Vagina (tissue), 2 donors: Measurements from ENCODE around the gene NEK11. TPM values are rescaled to one million over a fixed set of nuclear protein-coding genes. Genes with fewer than 3 reads are reported as not detected.

ENCODE experiments used
- DNase-seq, 2 donors: peaks; one replicate each; pipeline ENCODE4 v3.0.0-alpha.2; 2017; ENCODE audit errors: extremely low spot score in 2 of 2
- H3K27ac ChIP-seq: fragments of 200-600 bp; sonication (generic); one replicate; pipeline ENCODE4 v1.5.1; 2019
- H3K27me3 ChIP-seq: fragments of 200-600 bp; sonication (generic); one replicate; pipeline ENCODE4 v1.5.1; 2019
- H3K36me3 ChIP-seq, 2 donors: fragments of 200-600 bp; sonication (generic); one replicate each; pipeline ENCODE4 v1.5.1; 2017 to 2019
- H3K4me1 ChIP-seq: fragments of 200-600 bp; sonication (generic); one replicate; pipeline ENCODE4 v1.5.1; 2019
- H3K4me3 ChIP-seq, 2 donors: fragments of 200-600 bp; sonication (generic); 1 replicate in 1 of 2; 2 replicates in 1 of 2; pipeline ENCODE4 v1.5.1; 2016 to 2019
- H3K9me3 ChIP-seq: fragments of 200-600 bp; sonication (generic); one replicate; pipeline ENCODE4 v1.5.1; 2019
- CTCF ChIP-seq, 3 experiments: fragments of 450-650 bp in 2 of 3; fragments of 200-600 bp in 1 of 3; sonication (generic) in 1 of 3; IDR thresholded peaks; one replicate each; pipeline ENCODE4 v1.5.1; 2017 to 2019; ENCODE audit warnings: antibody characterized with exemption in 3 of 3, mild to moderate bottlenecking in 2 of 3, moderate library complexity in 2 of 3
- POLR2A ChIP-seq, 2 donors: fragments of 450-650 bp; IDR thresholded peaks; one replicate each; pipeline ENCODE4 v1.6.1; 2017; ENCODE audit warnings: antibody characterized with exemption in 2 of 2, mild to moderate bottlenecking in 2 of 2, moderate library complexity in 2 of 2
- POLR2AphosphoS5 ChIP-seq, 2 donors: sonication (generic); formaldehyde crosslinking; IDR thresholded peaks; one replicate each; pipeline ENCODE4 v1.9.0; 2017; ENCODE audit warnings: antibody characterized with exemption in 2 of 2, mild to moderate bottlenecking in 2 of 2, low read depth in 1 of 2; ENCODE audit not compliant: insufficient read depth in 1 of 2
- intact Hi-C: fragments of 100-400 bp; cut with DNase I; formaldehyde crosslinking; loops from one replicate; pipeline ENCODE4 v1.15.1; 2023
- total RNA-seq: library from RNA; depleted of rRNA; stranded (reverse); fragments of >200 nt; gene quantifications from one replicate; pipeline ENCODE4 v1.2.3, GENCODE V29; 2016

The NEK11 gene
- total RNA-seq, 1 donor from 2014 or later, result 8.6 TPM

- no peak for TF ChIP-seq POLR2A (IDR thresholded peaks at IDR 0.05)
- TF ChIP-seq POLR2AphosphoS5 (IDR thresholded peaks at IDR 0.05; ENCODE audit: insufficient read depth in 1 of 2, low read depth in 1 of 2), result no peak
- no peak for TF ChIP-seq CTCF (IDR thresholded peaks at IDR 0.05)
- DNase-seq, result no peak
- peaks cover 20% of the 10 kb centered on the region for H3K4me1 ChIP-seq
- no peak overlapping the region for H3K27ac ChIP-seq
- H3K9me3 ChIP-seq, result no peaks in the 10 kb centered on the region
- intact Hi-C loops, result no loop called here
- no peaks in the 10 kb centered on the region for H3K27me3 ChIP-seq
- no peak overlapping the region for H3K4me3 ChIP-seq
- peaks cover 0 to 7% of the 10 kb centered on the region in 2 donors for H3K36me3 ChIP-seq
These were observed 361.3 kb downstream of the NEK11 start for GRCh38 chr3:131387796-131388489.

- H3K9me3 ChIP-seq, result no peaks in the 10 kb centered on the region
- H3K36me3 ChIP-seq, result peaks cover 0 to 6% of the 10 kb centered on the region in 2 donors
- no peaks in the 10 kb centered on the region for H3K27me3 ChIP-seq
- H3K4me1 ChIP-seq, result peaks cover 17% of the 10 kb centered on the region
- no peak overlapping the region for H3K27ac ChIP-seq
- no peak for DNase-seq
- H3K4me3 ChIP-seq, result no peak overlapping the region
- intact Hi-C loops, result no loop called here
- no peak for TF ChIP-seq POLR2AphosphoS5 (IDR thresholded peaks at IDR 0.05; ENCODE audit: insufficient read depth in 1 of 2, low read depth in 1 of 2)
- TF ChIP-seq CTCF (IDR thresholded peaks at IDR 0.05), result no peak
- TF ChIP-seq POLR2A (IDR thresholded peaks at IDR 0.05), result no peak
These were observed 361.8 kb downstream of the NEK11 start for GRCh38 chr3:131388490-131388799.

GRCh38 chr3:131390331-131390730 is 363.7 kb downstream of the NEK11 start:
- Histone ChIP-seq H3K4me3 (no peak overlapping the region), H3K27me3 (no peaks in the 10 kb centered on the region), H3K36me3 (no peaks in the 10 kb centered on the region), H3K4me1 (peaks cover 10% of the 10 kb centered on the region), H3K9me3 (no peaks in the 10 kb centered on the region), H3K27ac (no peak overlapping the region)
- no peak for DNase-seq
- TF ChIP-seq POLR2A (IDR thresholded peaks at IDR 0.05), result no peak
- no peak for TF ChIP-seq CTCF (IDR thresholded peaks at IDR 0.05)
- TF ChIP-seq POLR2AphosphoS5 (IDR thresholded peaks at IDR 0.05; ENCODE audit: insufficient read depth in 1 of 2, low read depth in 1 of 2), result no peak
- intact Hi-C loops, result no loop called here

GRCh38 chr3:131393051-131393450 is 366.4 kb downstream of the NEK11 start:
- Histone ChIP-seq H3K9me3 (no peaks in the 10 kb centered on the region), H3K27me3 (no peaks in the 10 kb centered on the region), H3K36me3 (no peaks in the 10 kb centered on the region), H3K27ac (no peak overlapping the region), H3K4me1 (no peaks in the 10 kb centered on the region), H3K4me3 (no peak overlapping the region)
- no peak for TF ChIP-seq CTCF (IDR thresholded peaks at IDR 0.05)
- TF ChIP-seq POLR2A (IDR thresholded peaks at IDR 0.05), result no peak
- TF ChIP-seq POLR2AphosphoS5 (IDR thresholded peaks at IDR 0.05; ENCODE audit: insufficient read depth in 1 of 2, low read depth in 1 of 2), result no peak
- DNase-seq, result no peak
- intact Hi-C loops, result no loop called here

- intact Hi-C loops, result no loop called here
- Histone ChIP-seq H3K4me3 (no peak overlapping the region), H3K36me3 (no peaks in the 10 kb centered on the region), H3K4me1 (no peaks in the 10 kb centered on the region), H3K27ac (no peak overlapping the region), H3K9me3 (no peaks in the 10 kb centered on the region), H3K27me3 (no peaks in the 10 kb centered on the region)
- no peak for DNase-seq
- TF ChIP-seq POLR2AphosphoS5 (IDR thresholded peaks at IDR 0.05; ENCODE audit: insufficient read depth in 1 of 2, low read depth in 1 of 2), result no peak
- no peak for TF ChIP-seq POLR2A (IDR thresholded peaks at IDR 0.05)
These were observed 367.2 kb downstream of the NEK11 start for GRCh38 chr3:131393868-131394267.
